K562 (cell line): ENCODE measurements around the gene DENND1A. TPM values are rescaled to one million over a fixed set of nuclear protein-coding genes. Genes with fewer than 3 reads are reported as not detected.

Experiments
- ATAC-seq: fragments of 200-7000 bp; cut with Tn5 transposase; 3 replicates; pipeline ENCODE4 v1.9.1; 2020; ENCODE audit warnings: moderate library complexity
- BruUV-seq: library from RNA; stranded (reverse); fragments of 400-500 nt; replicated peaks from 2 replicates; lab custom pipeline; 2021; lab: Mats Ljungman, UMichigan
- CTCF ChIA-PET: fragments of 300-600 bp; formaldehyde crosslinking; extraction: SDS; loops from one replicate; lab custom pipeline; 2021; ENCODE audit warnings: low intra/inter-chr PET ratio; lab: Yijun Ruan, JAX
- POLR2A ChIA-PET: fragments of 300-600, 350-650 bp; sonication (Branson Sonifier 250); formaldehyde crosslinking; extraction: SDS; loops from one replicate; lab custom pipeline; 2021; ENCODE audit warnings: antibody characterized with exemption, inconsistent platforms; lab: Yijun Ruan, JAX
- DNase-seq, 4 experiments: peaks; one replicate each; pipeline versions ENCODE4 v3.0.0 to v3.0.0-alpha.2; 2011 to 2018; ENCODE audit warnings: low spot score in 3 of 4, mixed read lengths in 3 of 4; ENCODE audit errors: extremely low read depth in 1 of 4
- FAIRE-seq: peaks from 2 replicates; lab custom pipeline; 2011; peaks lifted over from hg19 to GRCh38; lab: Jason Lieb, UNC
- H2AFZ ChIP-seq: 2 replicates; pipeline ENCODE4 v1.6.0; 2011; ENCODE audit warnings: low read depth, low read length, control low read depth, inconsistent platforms
- H3K27ac ChIP-seq: fragments of 200-600 bp; 3 replicates; pipeline ENCODE4 v1.8.0; 2011; ENCODE audit warnings: low read depth, mild to moderate bottlenecking, control low read depth, inconsistent platforms, low read length, moderate library complexity, mixed read lengths; ENCODE audit errors: extremely low read depth
- H3K27me3 ChIP-seq, 2 experiments: fragments of 300-600 bp in 1 of 2; 2 replicates in 1 of 2; 3 replicates in 1 of 2; pipeline versions ENCODE4 v1.6.0 to v1.8.0; 2011; ENCODE audit warnings: inconsistent platforms in 2 of 2, low read length in 2 of 2, mild to moderate bottlenecking in 1 of 2, mixed read lengths in 1 of 2, moderate library complexity in 1 of 2; ENCODE audit not compliant: control insufficient read depth in 2 of 2, insufficient read depth in 2 of 2
- H3K36me3 ChIP-seq: fragments of 300-600 bp; 3 replicates; pipeline ENCODE4 v1.8.0; 2011; ENCODE audit warnings: mild to moderate bottlenecking, low read length, inconsistent platforms; ENCODE audit not compliant: control insufficient read depth, insufficient read depth
- H3K4me1 ChIP-seq, 2 experiments: fragments of 200-600 bp in 1 of 2; replicated peaks in 1 of 2; 2 replicates in 1 of 2; 3 replicates in 1 of 2; pipeline versions ENCODE4 v1.5.1 to v1.8.0; 2011; ENCODE audit warnings: inconsistent platforms in 2 of 2, low read length in 2 of 2, mild to moderate bottlenecking in 1 of 2, mixed read lengths in 1 of 2, moderate library complexity in 1 of 2; ENCODE audit not compliant: control insufficient read depth in 2 of 2, insufficient read depth in 2 of 2
- H3K4me2 ChIP-seq: 2 replicates; pipeline ENCODE4 v1.6.1; 2011; ENCODE audit warnings: low read length, control low read depth, inconsistent platforms, mixed read lengths; ENCODE audit not compliant: insufficient read depth
- H3K4me3 ChIP-seq: fragments of 200-600 bp; sonication (generic), shearing (Covaris generic); 2 replicates; pipeline ENCODE4 v1.5.1; 2016; ENCODE audit warnings: control low read depth, inconsistent platforms
- H3K79me2 ChIP-seq: fragments of 200-600 bp; 3 replicates; pipeline ENCODE4 v1.8.0; 2011; ENCODE audit warnings: low read length, inconsistent platforms; ENCODE audit not compliant: control insufficient read depth, insufficient read depth
- H3K9ac ChIP-seq, 2 experiments: 2 replicates each; pipeline versions ENCODE4 v1.6.0 to v1.6.1; 2011; ENCODE audit warnings: low read depth in 2 of 2, low read length in 2 of 2, control low read depth in 1 of 2, inconsistent platforms in 1 of 2, mild to moderate bottlenecking in 1 of 2, mixed read lengths in 1 of 2; ENCODE audit not compliant: insufficient read depth in 1 of 2
- H3K9me1 ChIP-seq: one replicate; pipeline ENCODE4 v1.6.0; 2011; ENCODE audit warnings: inconsistent platforms, mild to moderate bottlenecking, low read length, moderate library complexity; ENCODE audit not compliant: control insufficient read depth, insufficient read depth
- H3K9me3 ChIP-seq: replicated peaks from 2 replicates; pipeline ENCODE4 v1.5.1; 2011; ENCODE audit warnings: low read depth, low read length, inconsistent platforms; ENCODE audit not compliant: control insufficient read depth, insufficient read depth
- H4K20me1 ChIP-seq: replicated peaks from 2 replicates; pipeline ENCODE4 v1.6.1; 2011; ENCODE audit warnings: low read length, inconsistent platforms, mixed read lengths; ENCODE audit not compliant: control insufficient read depth, insufficient read depth
- CCAR2 ChIP-seq: fragments of 200-400 bp; formaldehyde crosslinking; IDR thresholded peaks from 2 replicates; pipeline ENCODE4 v1.6.1; 2017; ENCODE audit warnings: mild to moderate bottlenecking, low read depth, low read length
- KAT7 ChIP-seq: sonication (generic); formaldehyde crosslinking; IDR thresholded peaks from 2 replicates; pipeline ENCODE4 v1.8.0; 2022; ENCODE audit warnings: missing genetic modification reagents, mild to moderate bottlenecking, borderline replicate concordance
- KLF1 ChIP-seq: fragments of 450-650 bp; IDR thresholded peaks from 2 replicates; pipeline ENCODE4 v1.6.1; 2016; ENCODE audit warnings: missing genetic modification characterization, missing compliant biosample characterization
- KLF16 ChIP-seq: IDR thresholded peaks from 2 replicates; pipeline ENCODE4 v1.6.1; 2016; ENCODE audit warnings: antibody characterized with exemption
- KLF6 ChIP-seq: fragments of 250-450 bp; sonication (Bioruptor Pico); IDR thresholded peaks from 2 replicates; pipeline ENCODE4 v1.4.0; 2020; ENCODE audit warnings: mild to moderate bottlenecking, moderate library complexity, borderline replicate concordance
- LCOR ChIP-seq: sonication (generic); formaldehyde crosslinking; IDR thresholded peaks from 2 replicates; pipeline ENCODE4 v1.8.0; 2022; ENCODE audit warnings: mild to moderate bottlenecking, missing genetic modification reagents
- MCM3 ChIP-seq: fragments of 450-650 bp; IDR thresholded peaks from 2 replicates; pipeline ENCODE4 v1.6.1; 2016
- MXD1 ChIP-seq: fragments of 250-450 bp; sonication (Bioruptor Pico); IDR thresholded peaks from 2 replicates; pipeline ENCODE4 v1.8.0; 2021; ENCODE audit warnings: borderline replicate concordance, mild to moderate bottlenecking, moderate library complexity; ENCODE audit not compliant: poor library complexity, severe bottlenecking
- NFE2L1 ChIP-seq: fragments of 450-650 bp; IDR thresholded peaks from 2 replicates; pipeline ENCODE4 v1.6.1; 2016; ENCODE audit warnings: missing genetic modification characterization, low read depth, mild to moderate bottlenecking, missing compliant biosample characterization, moderate library complexity, borderline replicate concordance
- SMARCB1 ChIP-seq: IDR thresholded peaks from 2 replicates; pipeline ENCODE4 v1.6.1; 2011; ENCODE audit warnings: improper control_type of control experiment, low read depth; ENCODE audit not compliant: insufficient read length
- TFAM ChIP-seq: fragments of 250-450 bp; sonication (Bioruptor Pico); conservative IDR thresholded peaks from 2 replicates; pipeline ENCODE4 v1.5.0; 2021; ENCODE audit warnings: mild to moderate bottlenecking, moderate library complexity
- TRIM24 ChIP-seq, 2 experiments: fragments of 450-650 bp; IDR thresholded peaks; 2 replicates each; pipeline ENCODE4 v1.6.1; 2016
- TRIM25 ChIP-seq: fragments of 450-650 bp; IDR thresholded peaks from 2 replicates; pipeline ENCODE4 v1.7.0; 2016; ENCODE audit warnings: borderline replicate concordance
- ZNF140 ChIP-seq: fragments of 250-450 bp; sonication (Bioruptor Pico); IDR thresholded peaks from 2 replicates; pipeline ENCODE4 v1.8.0; 2021; ENCODE audit warnings: moderate library complexity, mild to moderate bottlenecking, inconsistent platforms
- ZNF232 ChIP-seq: sonication (generic); formaldehyde crosslinking; IDR thresholded peaks from 2 replicates; pipeline ENCODE4 v1.8.0; 2022; ENCODE audit warnings: mild to moderate bottlenecking, missing genetic modification reagents
- ZNF24 ChIP-seq: fragments of 450-650 bp; IDR thresholded peaks from 2 replicates; pipeline ENCODE4 v1.6.1; 2016
- ZNF311 ChIP-seq: fragments of 250-450 bp; sonication (Bioruptor Pico); IDR thresholded peaks from 2 replicates; pipeline ENCODE4 v1.4.0; 2020; ENCODE audit warnings: mild to moderate bottlenecking, moderate library complexity
- WGBS: fragments of 100-300 bp; shearing (Covaris generic); methylation state at CpG from one replicate; pipeline ENCODE4 v1.1.6; 2016; ENCODE audit warnings: low coverage, mixed read lengths; ENCODE audit not compliant: insufficient coverage; ENCODE audit errors: missing lambda C conversion rate; 5-methylcytosine and 5-hydroxymethylcytosine counted together
- in situ Hi-C: fragments of 300-500 bp; cut with MboI; formaldehyde crosslinking; loops from 4 replicates; pipeline ENCODE4 v1.15.0; 2018; ENCODE audit warnings: inconsistent platforms, mixed read lengths
- intact Hi-C: fragments of 100-400 bp; cut with micrococcal nuclease; formaldehyde crosslinking; loops from 2 replicates; pipeline ENCODE4 v1.14.2; 2022
- polyA plus RNA-seq, 8 experiments: library from polyadenylated mRNA; depleted of rRNA in 4 of 8; stranded (reverse) in 5 of 8; unstranded in 3 of 8; fragments of >200 nt; fragmentation: Nextera tagmentation in 2 of 8; fragmentation: Illumina TruSeq in 1 of 8; extraction: Ambion mirVana in 2 of 8; extraction: Trizol in 1 of 8; gene quantifications; 2 replicates each; pipeline versions ENCODE4 v1.2.1 to v1.2.3, GENCODE V29; 2011 to 2014; ENCODE audit warnings: inconsistent platforms in 1 of 8, missing spikeins in 1 of 8
- total RNA-seq, 7 experiments: library from RNA; depleted of rRNA in 6 of 7; stranded (reverse); fragments of >200 nt in 6 of 7; fragmentation: Illumina TruSeq in 2 of 7; extraction: Trizol in 2 of 7; gene quantifications; 2 replicates each; pipeline versions ENCODE4 v1.2.1 to v1.2.3, GENCODE V29; 2011 to 2021; ENCODE audit warnings: low replicate concordance in 1 of 7

Gene DENND1A
- total and polyA plus RNA-seq, 9 of the 15 experiments (the other 6 are each of a cell fraction or from before 2014, with no cell fraction given), result 7.6 to 29.5 (median 15.7) TPM

DNA sequence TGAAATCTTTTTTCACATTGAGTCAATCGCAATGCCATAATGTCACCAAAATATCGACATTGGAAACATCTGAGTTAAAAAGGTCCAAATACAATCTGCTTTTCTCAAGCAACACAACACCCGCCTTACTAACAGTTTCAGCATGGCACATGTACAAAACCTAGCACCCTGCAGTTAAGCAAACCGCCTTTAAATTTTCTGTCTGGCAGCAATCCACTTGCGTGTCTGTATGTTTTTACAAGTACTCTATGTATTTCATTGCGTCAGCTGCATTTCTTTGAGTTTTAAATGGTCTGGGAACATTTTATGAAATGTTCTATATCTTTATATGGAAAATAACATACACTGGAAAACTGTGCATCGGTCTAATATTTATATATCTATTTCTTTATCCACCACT, 134.6 kb downstream of the DENND1A start:
- Histone ChIP-seq H3K9me3 (no peaks in the 10 kb centered on the region), H3K4me3 (no peak overlapping the region), H3K4me1 (no peaks in the 10 kb centered on the region), H3K9ac (no peak overlapping the region), H3K9me1 (no peaks in the 10 kb centered on the region), H3K36me3 (no peaks in the 10 kb centered on the region), H4K20me1 (no peaks in the 10 kb centered on the region), H3K27ac (no peak overlapping the region), H3K27me3 (no peaks in the 10 kb centered on the region), H2AFZ (no peak overlapping the region), H3K79me2 (no peaks in the 10 kb centered on the region), H3K4me2 (no peak overlapping the region)
- no TSS peak for BruUV-seq
- TF ChIP-seq ZNF24 (no peak), MCM3 (no peak), LCOR (CRISPR knock-in tag) (no peak), ZNF232 (CRISPR knock-in tag) (no peak)
- DNase-seq (no peak), ATAC-seq (no peak), FAIRE-seq (no peak)
- POLR2A ChIA-PET, result no interaction called here
- WGBS, result 78% methylated on average over 7 of the region's 7 CpGs
- CTCF ChIA-PET, result no interaction called here
- in situ Hi-C loops, result no loop called here
- intact Hi-C loops, result no loop called here

DNA sequence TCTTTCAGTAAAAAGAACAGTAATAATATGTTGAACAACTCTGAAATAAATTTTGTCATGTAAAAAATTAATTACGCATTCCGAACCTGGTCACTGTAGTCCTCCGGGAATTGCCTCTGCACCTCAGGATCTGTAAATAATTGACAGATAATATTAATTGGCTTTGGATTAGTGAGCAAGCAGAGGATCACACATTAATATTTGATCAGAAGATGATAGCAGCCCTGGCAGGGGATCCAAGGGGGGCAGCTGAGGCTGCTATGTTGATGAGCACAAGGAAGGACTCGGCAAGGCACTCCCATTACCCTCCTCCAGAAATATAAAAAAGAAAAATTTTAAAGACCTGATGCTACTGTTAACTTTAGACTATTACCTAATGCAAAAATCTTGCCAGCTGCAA, 137.4 kb downstream of the DENND1A start:
- no peak overlapping the region for H2AFZ ChIP-seq
- no peaks in the 10 kb centered on the region for H3K9me3 ChIP-seq
- no peak overlapping the region for H3K4me3 ChIP-seq
- H3K36me3 ChIP-seq, result no peaks in the 10 kb centered on the region
- no peaks in the 10 kb centered on the region for H3K79me2 ChIP-seq
- FAIRE-seq, result no peak
- BruUV-seq, result no TSS peak
- no peak overlapping the region for H3K27ac ChIP-seq
- in situ Hi-C loops (no loop called here), intact Hi-C loops (no loop called here)
- no peaks in the 10 kb centered on the region for H3K9me1 ChIP-seq
- no peaks in the 10 kb centered on the region for H3K4me1 ChIP-seq
- H3K4me2 ChIP-seq, result no peak overlapping the region
- H3K9ac ChIP-seq, result no peak overlapping the region
- WGBS, result 90% methylated on average over 4 of the region's 4 CpGs
- CTCF ChIA-PET, result no interaction called here
- no peaks in the 10 kb centered on the region for H3K27me3 ChIP-seq
- POLR2A ChIA-PET, result interaction anchor here (0.6 kb wide), 1 partner anchor 106 kb away, joined by 4 read pairs; no protein-coding TSS in a partner anchor
- DNase-seq, result no peak
- no peaks in the 10 kb centered on the region for H4K20me1 ChIP-seq
- ATAC-seq, result no peak
- TF ChIP-seq TRIM25 (no peak), MXD1 (no peak), KLF6 (no peak), TFAM (CRISPR knock-in tag) (no peak), CCAR2 (no peak), KAT7 (no peak), ZNF311 (CRISPR knock-in tag) (no peak), SMARCB1 (no peak), KLF16 (no peak), TRIM24 (IDR thresholded peaks at IDR 0.05) (no peak), NFE2L1 (tag) (no peak), KLF1 (no peak), ZNF140 (CRISPR knock-in tag) (no peak)
